ENCODE data around the gene FOXD4L4. TPM values are rescaled to one million over a fixed set of nuclear protein-coding genes. Genes with fewer than 3 reads are reported as not detected.
"Not testable (repeated sequence)": the region's sequence is repeated elsewhere in the genome, so short reads cannot be mapped to it uniquely, and the experiment has no call there.

Gene FOXD4L4
- total RNA-seq (under 1 TPM in 3 of 6 donors, not detected in 3; 0.13 to 0.29 (median 0.14) TPM), polyA plus RNA-seq (under 1 TPM; 0.07 to 0.08 TPM)

- H3K27me3 ChIP-seq; intact Hi-C loops (cut with DNase I); H3K27ac ChIP-seq; H3K9me3 ChIP-seq; H3K4me1 ChIP-seq; FAIRE-seq; H3K4me3 ChIP-seq; H3K36me3 ChIP-seq; ATAC-seq: not testable (repeated sequence)
- WGBS, 2 donors, result 9 to 27% methylated on average over 7 to 18 of the region's 38 CpGs
- DNase-seq, result peak in 4 of 6 donors; percentile 1 to 43 (median 16)
These were observed at the start of gene FOXD4L4 for GRCh38 chr9:65737096-65737564. Gene FOXD4L4 (plus strand): TSS chr9:65737146. CDS start chr9:65737146, 0 bp downstream.

- 100% methylated on average over 1 of the region's 2 CpGs; no CpG with 5 or more reads in 1 of the 2 donors for WGBS, 2 donors
- intact Hi-C loops (cut with DNase I); H3K4me1 ChIP-seq; H3K36me3 ChIP-seq; FAIRE-seq; H3K9me3 ChIP-seq; ATAC-seq; H3K4me3 ChIP-seq; DNase-seq; H3K27me3 ChIP-seq; H3K27ac ChIP-seq: not testable (repeated sequence)
These were observed 33.4 kb upstream of the FOXD4L4 start for GRCh38 chr9:65703550-65703949.

- H3K36me3 ChIP-seq; H3K4me1 ChIP-seq; intact Hi-C loops (cut with DNase I); ATAC-seq; DNase-seq; H3K27me3 ChIP-seq; FAIRE-seq; H3K27ac ChIP-seq; H3K9me3 ChIP-seq; H3K4me3 ChIP-seq: not testable (repeated sequence)
- WGBS, 2 donors, result 67 to 87% methylated on average over 2 to 4 of the region's 5 CpGs
These were observed 22.5 kb upstream of the FOXD4L4 start for GRCh38 chr9:65714445-65714844.

GRCh38 chr9:65738133-65738532 is 1.2 kb downstream of the FOXD4L4 start:
- intact Hi-C loops (cut with DNase I); H3K36me3 ChIP-seq; H3K4me1 ChIP-seq; H3K27me3 ChIP-seq; H3K9me3 ChIP-seq; FAIRE-seq; H3K27ac ChIP-seq; H3K4me3 ChIP-seq; DNase-seq; ATAC-seq: not testable (repeated sequence)
- WGBS, 2 donors, result 1% methylated on average over 5 of the region's 27 CpGs; no CpG with 5 or more reads in 1 of the 2 donors

Other genes starting within 250 kb of the FOXD4L4 start
- gene ZNG1E, start 61.2 kb upstream of the FOXD4L4 start, total RNA-seq, result 10 to 100 TPM; 15.0 to 26.1 (median 23.3) TPM
- 10 to 100 TPM; 54.7 to 75.7 TPM for gene ZNG1E, start 61.2 kb upstream of the FOXD4L4 start, polyA plus RNA-seq